NOMO-1 (cell line): ENCODE data around the gene ARHGAP25.
A peak's percentile ranks its signal among the peaks of the same experiment; 100 is the strongest.

ENCODE experiments used
- DNase-seq, 2 experiments: peaks; one replicate each; lab custom pipeline; 2025; ENCODE audit not compliant: unreplicated experiment in 2 of 2; lab: John Stamatoyannopoulos, UW

Gene ARHGAP25

GRCh38 chr2:68827666-68828065 lies 93.1 kb downstream of the ARHGAP25 start:
- DNase-seq = no peak

- DNase-seq = peak; percentile 88 to 97
Measured at GRCh38 chr2:68828887-68829708, 94.5 kb downstream of the ARHGAP25 start.

GRCh38 chr2:68829749-68830148 lies 95.1 kb downstream of the ARHGAP25 start:
- no peak for DNase-seq

GRCh38 chr2:68831686-68832232 lies 97.1 kb downstream of the ARHGAP25 start:
- DNase-seq = no peak

- DNase-seq = peak; percentile 72 to 78
Measured at GRCh38 chr2:68832233-68832869, 97.7 kb downstream of the ARHGAP25 start.

GRCh38 chr2:68833162-68833561 lies 98.6 kb downstream of the ARHGAP25 start:
- DNase-seq = no peak

GRCh38 chr2:68834737-68835376 lies 100.2 kb downstream of the ARHGAP25 start:
- DNase-seq = peak; percentile 67 to 89

GRCh38 chr2:68835621-68836020 lies 101.0 kb downstream of the ARHGAP25 start:
- DNase-seq = peak; percentile 23 to 65

- DNase-seq = peak; percentile 71 to 73
Measured at GRCh38 chr2:68837164-68837860, 102.7 kb downstream of the ARHGAP25 start.

GRCh38 chr2:68837861-68838341 lies 103.3 kb downstream of the ARHGAP25 start:
- DNase-seq = no peak

- no peak for DNase-seq
Measured at GRCh38 chr2:68838641-68839040, 104.0 kb downstream of the ARHGAP25 start.

GRCh38 chr2:68839260-68839833 lies 104.7 kb downstream of the ARHGAP25 start:
- peak in 1 of 2 experiments; percentile 2 for DNase-seq

- peak in 1 of 2 experiments; percentile 6 for DNase-seq
Measured at GRCh38 chr2:68845043-68845442, 110.4 kb downstream of the ARHGAP25 start.

GRCh38 chr2:68846091-68846490 lies 111.5 kb downstream of the ARHGAP25 start:
- no peak for DNase-seq

- no peak for DNase-seq
Measured at GRCh38 chr2:68847751-68848150, 113.1 kb downstream of the ARHGAP25 start.

- peak in 1 of 2 experiments; percentile 8 for DNase-seq
Measured at GRCh38 chr2:68849579-68850030, 115.0 kb downstream of the ARHGAP25 start.

- DNase-seq = no peak
Measured at GRCh38 chr2:68850524-68850923, 115.9 kb downstream of the ARHGAP25 start.

- no peak for DNase-seq
Measured at GRCh38 chr2:68853035-68853434, 118.4 kb downstream of the ARHGAP25 start.

GRCh38 chr2:68853915-68854314 lies 119.3 kb downstream of the ARHGAP25 start:
- no peak for DNase-seq

- DNase-seq = no peak
Measured at GRCh38 chr2:68854476-68854875, 119.9 kb downstream of the ARHGAP25 start.
